Peyer's patch (tissue), 4 donors: ENCODE results near the gene CCNJ.

Experiments
- POLR2A ChIP-seq, 2 donors: fragments of 450-650 bp; IDR thresholded peaks; one replicate each; pipeline ENCODE4 v1.5.1; 2017; ENCODE audit warnings: antibody characterized with exemption in 2 of 2, mild to moderate bottlenecking in 2 of 2, moderate library complexity in 2 of 2
- TF ChIP-seq, protein P1 (sequence below), 6 experiments: fragments of 450-650 bp in 4 of 6; fragments of 200-600 bp in 2 of 6; sonication (generic) in 1 of 6; IDR thresholded peaks; one replicate each; pipeline ENCODE4 v1.5.1; 2017 to 2019; ENCODE audit warnings: antibody characterized with exemption in 6 of 6, mild to moderate bottlenecking in 3 of 6, moderate library complexity in 1 of 6

DNA sequence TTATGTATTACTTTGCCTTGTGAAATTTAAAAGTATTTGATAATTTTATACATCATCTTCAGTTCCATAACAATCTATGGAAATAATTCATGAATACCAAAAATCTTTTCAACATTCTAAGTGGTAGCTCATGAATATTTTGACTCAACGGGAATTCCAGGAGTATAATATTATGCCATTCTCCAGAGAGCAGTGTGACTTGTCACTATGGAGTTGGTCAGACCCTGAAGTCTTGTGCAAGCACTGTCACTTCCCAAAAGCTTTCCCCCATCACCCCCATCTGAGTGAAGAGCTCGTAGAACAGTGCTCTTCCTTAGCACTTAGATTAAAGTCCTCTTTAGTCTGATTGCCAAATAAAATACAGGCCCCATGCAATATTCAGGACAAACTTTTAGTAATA lies 29.4 kb upstream of the CCNJ start:
- TF ChIP-seq, protein P1, sequence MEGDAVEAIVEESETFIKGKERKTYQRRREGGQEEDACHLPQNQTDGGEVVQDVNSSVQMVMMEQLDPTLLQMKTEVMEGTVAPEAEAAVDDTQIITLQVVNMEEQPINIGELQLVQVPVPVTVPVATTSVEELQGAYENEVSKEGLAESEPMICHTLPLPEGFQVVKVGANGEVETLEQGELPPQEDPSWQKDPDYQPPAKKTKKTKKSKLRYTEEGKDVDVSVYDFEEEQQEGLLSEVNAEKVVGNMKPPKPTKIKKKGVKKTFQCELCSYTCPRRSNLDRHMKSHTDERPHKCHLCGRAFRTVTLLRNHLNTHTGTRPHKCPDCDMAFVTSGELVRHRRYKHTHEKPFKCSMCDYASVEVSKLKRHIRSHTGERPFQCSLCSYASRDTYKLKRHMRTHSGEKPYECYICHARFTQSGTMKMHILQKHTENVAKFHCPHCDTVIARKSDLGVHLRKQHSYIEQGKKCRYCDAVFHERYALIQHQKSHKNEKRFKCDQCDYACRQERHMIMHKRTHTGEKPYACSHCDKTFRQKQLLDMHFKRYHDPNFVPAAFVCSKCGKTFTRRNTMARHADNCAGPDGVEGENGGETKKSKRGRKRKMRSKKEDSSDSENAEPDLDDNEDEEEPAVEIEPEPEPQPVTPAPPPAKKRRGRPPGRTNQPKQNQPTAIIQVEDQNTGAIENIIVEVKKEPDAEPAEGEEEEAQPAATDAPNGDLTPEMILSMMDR (IDR thresholded peaks at IDR 0.05): no peak
- no peak for TF ChIP-seq POLR2A (IDR thresholded peaks at IDR 0.05)
